Mononuclear cell (primary cell): ENCODE results near the gene PCDHB5. TPM values are rescaled to one million over a fixed set of nuclear protein-coding genes. Genes with fewer than 3 reads are reported as not detected.
"Not testable (repeated sequence)": the region's sequence is repeated elsewhere in the genome, so short reads cannot be mapped to it uniquely, and the experiment has no call there.

Experiments
- H3K27me3 ChIP-seq: 2 replicates; pipeline ENCODE4 v1.6.0; 2011; ENCODE audit warnings: low read length, control low read depth; ENCODE audit not compliant: insufficient read depth
- H3K4me1 ChIP-seq: 2 replicates; pipeline ENCODE4 v1.5.1; 2011; ENCODE audit warnings: mild to moderate bottlenecking, low read length, control low read depth; ENCODE audit not compliant: insufficient read depth
- H3K4me3 ChIP-seq: 2 replicates; pipeline ENCODE4 v1.5.1; 2011; ENCODE audit warnings: mild to moderate bottlenecking, low read length, moderate library complexity
- H3K9me3 ChIP-seq: 2 replicates; pipeline ENCODE4 v1.5.1; 2011; ENCODE audit warnings: low read depth, mild to moderate bottlenecking, control low read depth, low read length
- total RNA-seq: library from RNA; depleted of rRNA; stranded (reverse); fragments of >200 nt; gene quantifications from one replicate; pipeline ENCODE4 v1.2.3, GENCODE V29; 2012

PCDHB5 gene
- total RNA-seq, 1 donor, result 0.10 TPM

GRCh38 chr5:141177577-141178191, 42.7 kb downstream of the PCDHB5 start, which contains the start of gene PCDHB8:
Gene PCDHB8 (plus strand): TSS chr5:141177790. CDS start chr5:141178035, 245 bp downstream.
- not testable (repeated sequence) for H3K9me3 ChIP-seq, H3K4me3 ChIP-seq, H3K4me1 ChIP-seq
- H3K27me3 ChIP-seq, result peaks cover 47% of the 10 kb centered on the region

- not testable (repeated sequence) for H3K4me1 ChIP-seq, H3K9me3 ChIP-seq, H3K4me3 ChIP-seq
- H3K27me3 ChIP-seq, result peaks cover 50% of the 10 kb centered on the region
Measured at GRCh38 chr5:141179371-141179770, 44.4 kb downstream of the PCDHB5 start.

GRCh38 chr5:141179876-141180275, 44.9 kb downstream of the PCDHB5 start:
- not testable (repeated sequence) for H3K4me3 ChIP-seq, H3K9me3 ChIP-seq, H3K4me1 ChIP-seq
- H3K27me3 ChIP-seq, result peaks cover 50% of the 10 kb centered on the region

- H3K27me3 ChIP-seq, result peaks cover 48% of the 10 kb centered on the region
- no peaks in the 10 kb centered on the region for H3K4me1 ChIP-seq
- H3K4me3 ChIP-seq, result no peak overlapping the region
- no peaks in the 10 kb centered on the region for H3K9me3 ChIP-seq
Measured at GRCh38 chr5:141180313-141180712, 45.3 kb downstream of the PCDHB5 start.

GRCh38 chr5:141182248-141182647, 47.2 kb downstream of the PCDHB5 start, which contains the start of gene PCDHB16:
Gene PCDHB16 (plus strand): TSS chr5:141182387. CDS start chr5:141182560, 173 bp downstream.
- Histone ChIP-seq H3K9me3 (no peaks in the 10 kb centered on the region), H3K4me3 (no peak within 1 kb of the TSS), H3K4me1 (no peaks in the 10 kb centered on the region), H3K27me3 (peaks cover 34% of the 10 kb centered on the region)

- peaks cover 28% of the 10 kb centered on the region for H3K27me3 ChIP-seq
- not testable (repeated sequence) for H3K4me3 ChIP-seq, H3K9me3 ChIP-seq, H3K4me1 ChIP-seq
Measured at GRCh38 chr5:141184117-141184855, 49.3 kb downstream of the PCDHB5 start.

- no peaks in the 10 kb centered on the region for H3K9me3 ChIP-seq
- no peaks in the 10 kb centered on the region for H3K4me1 ChIP-seq
- peaks cover 39% of the 10 kb centered on the region for H3K27me3 ChIP-seq
- no peak within 1 kb of the TSS for H3K4me3 ChIP-seq
Measured at GRCh38 chr5:141186897-141187512, 52.0 kb downstream of the PCDHB5 start, which contains the start of gene PCDHB9. Gene PCDHB9 (plus strand): TSS chr5:141187161. CDS start chr5:141187319, 158 bp downstream.

Other genes with a start within 250 kb of the PCDHB5 start
- not detected for gene PCDHAC1, start 208.9 kb upstream of the PCDHB5 start, total RNA-seq
- gene PCDHAC2, start 168.7 kb upstream of the PCDHB5 start, total RNA-seq, result not detected
- gene PCDHB1, start 83.8 kb upstream of the PCDHB5 start, total RNA-seq, result under 0.01 TPM
- 0.10 TPM for gene PCDHB2, start 40.6 kb upstream of the PCDHB5 start, total RNA-seq
- under 0.01 TPM for gene PCDHB3, start 34.7 kb upstream of the PCDHB5 start, total RNA-seq
- not detected for gene PCDHB4, start 13.4 kb upstream of the PCDHB5 start, total RNA-seq
- gene PCDHB6, start 14.9 kb downstream of the PCDHB5 start, total RNA-seq, result not detected
- gene PCDHB7, start 37.4 kb downstream of the PCDHB5 start, total RNA-seq, result under 0.01 TPM
- not detected for gene PCDHB8, start 42.6 kb downstream of the PCDHB5 start, total RNA-seq
- not detected for gene PCDHB16, start 47.2 kb downstream of the PCDHB5 start, total RNA-seq
- gene PCDHB9, start 52.0 kb downstream of the PCDHB5 start, total RNA-seq, result 0.31 TPM
- gene PCDHB10, start 57.1 kb downstream of the PCDHB5 start, total RNA-seq, result not detected
- not detected for gene PCDHB11, start 64.4 kb downstream of the PCDHB5 start, total RNA-seq
- gene PCDHB12, start 73.5 kb downstream of the PCDHB5 start, total RNA-seq, result not detected
- gene PCDHB13, start 78.7 kb downstream of the PCDHB5 start, total RNA-seq, result not detected
- gene PCDHB14, start 88.1 kb downstream of the PCDHB5 start, total RNA-seq, result not detected
- not detected for gene PCDHB15, start 110.2 kb downstream of the PCDHB5 start, total RNA-seq
- 0.73 TPM for gene SLC25A2, start 168.8 kb downstream of the PCDHB5 start, total RNA-seq
- gene TAF7, start 185.6 kb downstream of the PCDHB5 start, total RNA-seq, result 76.5 TPM
- gene PCDHGA1, start 195.3 kb downstream of the PCDHB5 start, total RNA-seq, result not detected
- gene PCDHGA2, start 203.6 kb downstream of the PCDHB5 start, total RNA-seq, result not detected
- 0.10 TPM for gene PCDHGA3, start 208.6 kb downstream of the PCDHB5 start, total RNA-seq
- not detected for gene PCDHGB1, start 214.9 kb downstream of the PCDHB5 start, total RNA-seq
- gene PCDHGA4, start 219.8 kb downstream of the PCDHB5 start, total RNA-seq, result 0.21 TPM
- gene PCDHGB2, start 224.8 kb downstream of the PCDHB5 start, total RNA-seq, result 0.63 TPM
- 0.21 TPM for gene PCDHGA5, start 229.0 kb downstream of the PCDHB5 start, total RNA-seq
- 0.63 TPM for gene PCDHGB3, start 235.0 kb downstream of the PCDHB5 start, total RNA-seq
- 0.10 TPM for gene PCDHGA6, start 238.7 kb downstream of the PCDHB5 start, total RNA-seq
- gene PCDHGA7, start 247.5 kb downstream of the PCDHB5 start, total RNA-seq, result 0.42 TPM